Epithelial cell of proximal tubule (primary cell): ENCODE results near the gene COPS2. TPM values are rescaled to one million over a fixed set of nuclear protein-coding genes. Genes with fewer than 3 reads are reported as not detected.
A peak's percentile ranks its signal among the peaks of the same experiment; 100 is the strongest.

Source experiments
- DNase-seq: peaks from one replicate; pipeline ENCODE4 v3.0.0-alpha.2; 2011; ENCODE audit warnings: low read depth
- H3K4me3 ChIP-seq: 2 replicates; pipeline ENCODE4 v1.5.1; 2011; ENCODE audit warnings: low read depth, mild to moderate bottlenecking, low read length
- total RNA-seq: library from RNA; depleted of rRNA; stranded (reverse); fragments of >200 nt; gene quantifications from 2 replicates; pipeline ENCODE4 v1.2.3, GENCODE V29; 2015
- TF ChIP-seq, protein P1 (sequence below): conservative IDR thresholded peaks from 2 replicates; pipeline ENCODE4 v1.5.1; 2012; ENCODE audit warnings: low read depth, mild to moderate bottlenecking, low read length

COPS2 gene
- total RNA-seq, 1 donor from 2014 or later = 25.7 TPM

DNA sequence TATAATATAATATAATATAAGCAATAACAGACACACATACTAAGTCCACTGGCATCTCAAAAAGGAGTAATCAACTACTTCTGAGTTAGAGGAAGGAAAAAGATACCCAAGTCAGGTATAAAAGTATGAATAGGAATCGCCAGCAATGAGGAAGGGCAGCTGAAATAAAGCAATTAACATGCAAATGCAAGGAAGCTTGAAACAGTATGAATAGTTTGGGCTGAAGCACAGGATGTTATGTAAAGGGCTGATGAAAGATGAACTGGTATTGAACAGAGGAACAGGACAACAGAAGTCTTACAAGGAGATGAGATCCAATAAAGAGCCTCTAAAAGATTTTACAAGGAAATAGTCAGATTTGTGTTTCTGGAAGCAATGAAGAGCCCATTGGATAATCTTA is 7.1 kb downstream of the COPS2 start:
- H3K4me3 ChIP-seq = no peak overlapping the region
- no peak for DNase-seq
- TF ChIP-seq, protein P1, sequence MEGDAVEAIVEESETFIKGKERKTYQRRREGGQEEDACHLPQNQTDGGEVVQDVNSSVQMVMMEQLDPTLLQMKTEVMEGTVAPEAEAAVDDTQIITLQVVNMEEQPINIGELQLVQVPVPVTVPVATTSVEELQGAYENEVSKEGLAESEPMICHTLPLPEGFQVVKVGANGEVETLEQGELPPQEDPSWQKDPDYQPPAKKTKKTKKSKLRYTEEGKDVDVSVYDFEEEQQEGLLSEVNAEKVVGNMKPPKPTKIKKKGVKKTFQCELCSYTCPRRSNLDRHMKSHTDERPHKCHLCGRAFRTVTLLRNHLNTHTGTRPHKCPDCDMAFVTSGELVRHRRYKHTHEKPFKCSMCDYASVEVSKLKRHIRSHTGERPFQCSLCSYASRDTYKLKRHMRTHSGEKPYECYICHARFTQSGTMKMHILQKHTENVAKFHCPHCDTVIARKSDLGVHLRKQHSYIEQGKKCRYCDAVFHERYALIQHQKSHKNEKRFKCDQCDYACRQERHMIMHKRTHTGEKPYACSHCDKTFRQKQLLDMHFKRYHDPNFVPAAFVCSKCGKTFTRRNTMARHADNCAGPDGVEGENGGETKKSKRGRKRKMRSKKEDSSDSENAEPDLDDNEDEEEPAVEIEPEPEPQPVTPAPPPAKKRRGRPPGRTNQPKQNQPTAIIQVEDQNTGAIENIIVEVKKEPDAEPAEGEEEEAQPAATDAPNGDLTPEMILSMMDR = no peak

DNA sequence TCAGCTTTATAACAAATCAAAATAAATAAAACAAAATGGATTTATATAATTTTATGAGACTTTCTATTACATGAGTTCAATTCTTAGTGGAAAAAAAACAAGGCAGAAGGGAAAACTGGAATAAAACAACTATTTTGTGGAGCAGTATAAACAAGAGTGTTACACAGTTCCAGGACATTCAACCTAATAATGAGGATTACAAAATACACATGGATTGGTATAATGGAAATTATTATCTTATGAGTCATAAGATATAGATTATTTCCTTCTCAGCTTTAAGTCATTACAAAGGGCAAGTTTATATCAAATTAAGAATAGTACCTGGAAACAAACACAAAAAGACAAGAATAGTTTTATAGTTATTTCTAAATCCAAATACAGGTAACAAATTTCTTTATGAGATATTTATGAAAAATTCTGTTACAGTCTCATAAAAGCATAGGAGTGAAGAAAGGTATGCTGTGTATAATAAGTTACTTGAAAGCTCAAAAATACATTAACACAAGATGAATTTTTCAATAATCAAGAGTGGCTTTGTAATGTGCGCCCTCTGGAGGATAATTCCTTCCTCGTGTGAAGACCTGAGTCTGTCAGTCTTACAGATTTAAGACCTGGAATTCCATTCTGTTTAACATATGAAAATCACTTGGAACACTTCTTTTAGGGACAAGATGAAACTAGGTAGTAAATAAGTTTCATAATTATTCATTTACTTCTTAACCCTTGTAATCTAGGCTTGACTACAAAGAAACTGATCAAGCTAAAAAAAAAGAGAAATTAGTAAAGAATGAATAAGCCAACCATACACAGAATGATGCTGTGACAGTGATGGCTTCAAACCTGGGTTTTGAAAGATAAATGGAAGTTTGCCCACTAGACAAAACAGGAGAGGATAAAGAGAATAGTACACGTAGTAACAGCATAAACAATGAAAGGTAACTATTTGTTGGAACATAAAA is 9.5 kb downstream of the COPS2 start:
- DNase-seq = no peak
- H3K4me3 ChIP-seq = no peak overlapping the region
- TF ChIP-seq, protein P1 = peak; percentile 80

DNA sequence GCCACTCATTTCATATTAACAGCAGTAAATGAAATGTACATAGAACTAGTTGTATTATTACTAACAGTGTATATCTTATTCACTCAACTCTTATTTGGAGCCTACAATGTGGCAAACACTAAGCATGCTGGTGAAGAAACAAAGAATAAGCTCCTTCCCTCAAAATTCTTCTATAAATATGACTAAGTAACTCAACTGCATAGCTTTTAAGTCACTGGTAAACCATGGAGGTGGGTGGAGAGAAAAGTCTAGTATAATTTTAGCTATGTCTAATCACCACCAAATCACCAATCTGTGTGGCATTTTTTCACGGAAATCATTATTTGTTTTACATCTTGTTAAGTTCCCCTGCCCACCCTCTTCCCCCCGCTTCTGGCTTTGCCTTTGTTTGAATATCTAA is 17.5 kb downstream of the COPS2 start:
- TF ChIP-seq, protein P1 = no peak
- no peak for DNase-seq
- H3K4me3 ChIP-seq = no peak overlapping the region

DNA sequence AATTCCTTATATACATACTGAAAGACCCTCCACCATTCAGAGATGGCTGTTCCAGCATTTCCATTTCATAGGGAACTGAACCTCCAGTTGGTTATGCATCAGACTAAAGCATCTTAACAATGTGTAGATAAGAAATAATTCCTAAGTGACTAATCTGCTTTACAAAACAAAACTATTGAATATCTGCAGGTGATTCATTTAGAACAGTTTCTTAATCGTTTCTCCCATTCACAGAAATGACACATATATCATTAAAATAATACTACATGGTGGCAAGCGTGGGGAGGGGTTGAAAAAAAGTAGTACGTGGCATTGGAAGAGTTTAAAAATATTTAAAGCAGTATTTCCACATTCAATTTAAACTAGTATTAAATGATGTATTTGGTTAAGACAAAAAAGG is 19.5 kb downstream of the COPS2 start:
- DNase-seq = no peak
- TF ChIP-seq, protein P1 = no peak
- no peak overlapping the region for H3K4me3 ChIP-seq

DNA sequence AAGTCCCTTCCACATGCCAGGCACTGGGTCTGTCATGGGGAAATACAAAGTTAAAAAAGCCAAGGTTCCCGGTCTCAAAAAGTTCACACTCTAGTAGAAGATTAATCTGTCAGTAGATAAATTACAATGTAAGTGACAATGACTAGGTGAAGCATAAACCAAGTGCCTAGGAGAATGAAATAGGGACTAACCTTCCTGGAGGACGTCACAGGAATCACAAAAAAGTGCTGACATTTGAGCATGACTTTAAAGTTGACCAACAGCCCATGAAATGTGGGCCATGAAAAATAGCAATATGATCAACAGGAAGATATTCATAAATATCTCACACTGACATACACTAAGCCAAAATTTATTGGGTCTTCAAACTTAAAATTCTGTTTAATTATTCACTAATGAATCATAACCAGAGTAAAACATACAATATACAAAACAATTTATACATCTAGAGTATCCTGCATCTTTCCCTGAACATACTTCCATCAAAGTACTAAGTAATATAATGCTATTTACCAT is 20.0 kb downstream of the COPS2 start:
- H3K4me3 ChIP-seq = no peak overlapping the region
- TF ChIP-seq, protein P1 = no peak
- DNase-seq = no peak

DNA sequence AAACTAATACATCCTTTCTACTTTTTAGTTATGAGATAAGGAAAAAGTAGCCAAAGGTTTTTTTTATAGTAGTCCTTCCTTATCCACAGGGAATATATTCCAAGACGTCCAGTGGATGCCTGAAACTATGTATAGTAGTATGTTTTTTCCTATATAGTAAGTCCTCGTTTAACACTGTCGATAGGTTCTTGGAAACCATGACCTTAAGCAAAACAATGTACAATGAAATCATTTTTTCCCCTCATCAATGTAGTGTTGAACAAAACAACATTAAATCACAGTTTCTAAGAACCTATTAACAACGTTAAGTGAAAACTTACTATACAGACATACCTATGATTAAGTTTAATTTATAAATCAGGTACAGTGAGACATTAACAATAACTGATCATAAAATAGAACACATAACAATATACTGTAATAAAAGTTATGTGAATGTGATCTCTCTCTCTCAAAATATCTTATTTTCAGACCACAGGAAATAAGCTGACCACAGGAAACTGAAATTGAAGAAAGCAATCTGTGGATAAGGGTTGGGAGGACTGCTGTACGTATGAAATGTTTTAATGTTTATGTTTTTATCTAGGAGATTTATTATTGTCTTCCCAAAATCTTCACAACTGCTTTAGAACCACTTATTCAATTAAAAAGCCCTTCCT is 20.6 kb downstream of the COPS2 start:
- TF ChIP-seq, protein P1 = no peak
- H3K4me3 ChIP-seq = no peak overlapping the region
- DNase-seq = no peak
